ENCODE data around the gene SYT9. TPM values are rescaled to one million over a fixed set of nuclear protein-coding genes. Genes with fewer than 3 reads are reported as not detected.

SYT9 gene
- total and polyA plus RNA-seq, 9 of the 15 experiments (the other 6 are each of a cell fraction or from before 2014, with no cell fraction given), result 0.01 TPM; not detected in 8

- no peaks in the 10 kb centered on the region; the same call in 1 of the 2 replicates for H4K20me1 ChIP-seq (replicated peaks; ENCODE audit: control insufficient read depth, insufficient read depth, low read length)
- 2% methylated on average over 4 of the region's 4 CpGs for WGBS (ENCODE audit: insufficient coverage, low coverage, missing lambda C conversion rate)
- ChIA-PET CTCF (ENCODE audit: low intra/inter-chr PET ratio) (no interaction called here), POLR2A (interaction anchor here (0.6 kb wide), 1 partner anchor 604 kb away, joined by 4 read pairs; no protein-coding TSS in a partner anchor)
- H3K27ac ChIP-seq (ENCODE audit: extremely low read depth, low read depth, low read length), result no peak overlapping the region
- no peak for ATAC-seq
- in situ Hi-C loops (cut with MboI), result no loop called here
- no peak for DNase-seq (ENCODE audit: extremely low read depth in 1 of 4, low spot score in 3 of 4)
- H3K9me3 ChIP-seq (replicated peaks; ENCODE audit: control insufficient read depth, insufficient read depth, low read depth, low read length), result no peaks in the 10 kb centered on the region
- H3K79me2 ChIP-seq (ENCODE audit: control insufficient read depth, insufficient read depth, low read length), result no peaks in the 10 kb centered on the region
- BruUV-seq (replicated peaks), result no TSS peak
- FAIRE-seq, result no peak
- no peak for TF ChIP-seq ZNF212 (CRISPR knock-in tag; IDR thresholded peaks at IDR 0.05)
- no peak for TF ChIP-seq ZNF668 (CRISPR knock-in tag; IDR thresholded peaks at IDR 0.05)
- TF ChIP-seq TEAD1 (CRISPR knock-in tag; IDR thresholded peaks at IDR 0.05), result no peak
- no peak for TF ChIP-seq HOXB6 (CRISPR knock-in tag; IDR thresholded peaks at IDR 0.05; ENCODE audit: borderline replicate concordance)
- no peak for TF ChIP-seq FOSL1 (tag; conservative IDR thresholded peaks at IDR 0.05)
- no peak for TF ChIP-seq HMGXB4 (CRISPR knock-in tag; IDR thresholded peaks at IDR 0.05)
- no peak for TF ChIP-seq HLTF (IDR thresholded peaks at IDR 0.05)
- H3K36me3 ChIP-seq (ENCODE audit: control insufficient read depth, insufficient read depth, low read length), result no peaks in the 10 kb centered on the region
- intact Hi-C loops (cut with micrococcal nuclease), result no loop called here
- peaks cover 0 to 3% of the 10 kb centered on the region in 2 experiments; a peak in 2 of 5 replicates for H3K4me1 ChIP-seq (replicated peaks in 1 of 2; ENCODE audit: control insufficient read depth in 2 of 2, insufficient read depth in 2 of 2, low read length in 2 of 2)
- H3K4me2 ChIP-seq (ENCODE audit: insufficient read depth, low read length), result no peak overlapping the region
- H2AFZ ChIP-seq (ENCODE audit: low read depth, low read length), result no peak overlapping the region
- H3K9ac ChIP-seq (ENCODE audit: insufficient read depth in 1 of 2, low read depth in 2 of 2, low read length in 2 of 2), result no peak overlapping the region
- H3K9me1 ChIP-seq (ENCODE audit: control insufficient read depth, insufficient read depth, low read length), result no peaks in the 10 kb centered on the region
- H3K4me3 ChIP-seq, result no peak overlapping the region
- peaks cover 0 to 5% of the 10 kb centered on the region in 2 experiments; a peak in 3 of 5 replicates for H3K27me3 ChIP-seq (ENCODE audit: control insufficient read depth in 2 of 2, insufficient read depth in 2 of 2, low read length in 2 of 2)
Observed at GRCh38 chr11:7495882-7496551, 244.3 kb downstream of the SYT9 start.
